Keratinocyte (primary cell): ENCODE results near the gene LRIG1. TPM values are rescaled to one million over a fixed set of nuclear protein-coding genes. Genes with fewer than 3 reads are reported as not detected.

Experiments used
- DNase-seq: peaks from one replicate; pipeline ENCODE4 v3.0.0-alpha.2; 2011; ENCODE audit warnings: low read depth, missing footprints, low spot score
- FAIRE-seq: peaks from 2 replicates; lab custom pipeline; 2011; peaks lifted over from hg19 to GRCh38; lab: Jason Lieb, UNC
- H2AFZ ChIP-seq: 2 replicates; pipeline ENCODE4 v1.6.0; 2012; ENCODE audit warnings: low read length, control low read depth, inconsistent platforms; ENCODE audit not compliant: control insufficient read depth
- H3K27ac ChIP-seq: 2 replicates; pipeline ENCODE4 v1.5.1; 2011; ENCODE audit warnings: low read length; ENCODE audit not compliant: control insufficient read depth, insufficient read depth
- H3K27me3 ChIP-seq: 3 replicates; pipeline ENCODE4 v1.6.0; 2011; ENCODE audit warnings: low read length; ENCODE audit not compliant: control insufficient read depth, insufficient read depth; ENCODE audit errors: extremely low read depth
- H3K36me3 ChIP-seq, 2 experiments: 2 replicates in 1 of 2; 3 replicates in 1 of 2; pipeline ENCODE4 v1.5.1; 2011; ENCODE audit warnings: low read length in 2 of 2, mild to moderate bottlenecking in 1 of 2; ENCODE audit not compliant: control insufficient read depth in 2 of 2, insufficient read depth in 2 of 2; ENCODE audit errors: extremely low read depth in 1 of 2
- H3K4me1 ChIP-seq: 3 replicates; pipeline ENCODE4 v1.5.1; 2011; ENCODE audit warnings: low read length; ENCODE audit not compliant: control insufficient read depth, insufficient read depth; ENCODE audit errors: extremely low read depth
- H3K4me2 ChIP-seq: 3 replicates; pipeline ENCODE4 v1.6.0; 2011; ENCODE audit warnings: low read depth, low read length; ENCODE audit not compliant: control insufficient read depth, insufficient read depth; ENCODE audit errors: extremely low read depth
- H3K4me3 ChIP-seq, 3 experiments: fragments of 200-600 bp in 1 of 3; sonication (generic) in 1 of 3; 2 replicates in 2 of 3; 3 replicates in 1 of 3; pipeline ENCODE4 v1.5.1; 2011 to 2016; ENCODE audit warnings: low read length in 3 of 3, mild to moderate bottlenecking in 3 of 3, control low read depth in 2 of 3, inconsistent platforms in 1 of 3, low read depth in 1 of 3, mixed read lengths in 1 of 3, mixed run types in 1 of 3, moderate library complexity in 1 of 3; ENCODE audit not compliant: control insufficient read depth in 2 of 3, insufficient read depth in 2 of 3; ENCODE audit errors: extremely low read depth in 1 of 3
- H3K79me2 ChIP-seq: 2 replicates; pipeline ENCODE4 v1.6.0; 2012; ENCODE audit warnings: low read length; ENCODE audit not compliant: control insufficient read depth, insufficient read depth
- H3K9ac ChIP-seq: 3 replicates; pipeline ENCODE4 v1.6.0; 2011; ENCODE audit warnings: low read length; ENCODE audit not compliant: control insufficient read depth, insufficient read depth; ENCODE audit errors: extremely low read depth
- H3K9me1 ChIP-seq: 3 replicates; pipeline ENCODE4 v1.6.0; 2011; ENCODE audit warnings: low read length; ENCODE audit not compliant: control insufficient read depth, insufficient read depth; ENCODE audit errors: extremely low read depth
- H3K9me3 ChIP-seq: 2 replicates; pipeline ENCODE4 v1.5.1; 2012; ENCODE audit warnings: low read depth, low read length; ENCODE audit not compliant: control insufficient read depth
- H4K20me1 ChIP-seq: 3 replicates; pipeline ENCODE4 v1.6.0; 2011; ENCODE audit warnings: low read length; ENCODE audit not compliant: control insufficient read depth, insufficient read depth; ENCODE audit errors: extremely low read depth
- EZH2 ChIP-seq: IDR thresholded peaks from one replicate; pipeline ENCODE4 v1.6.1; 2012; ENCODE audit warnings: inconsistent platforms, mild to moderate bottlenecking, low read length, moderate library complexity
- dilution Hi-C: fragments of 300-500 bp; cut with MboI; formaldehyde crosslinking; loops from one replicate; pipeline ENCODE4 v1.7.0; 2020; ENCODE audit warnings: low sequenced_read_pairs; ENCODE audit not compliant: extremely low pct_ligation_motif_present
- polyA plus RNA-seq, 5 experiments: library from polyadenylated mRNA; depleted of rRNA in 3 of 5; stranded (reverse) in 3 of 5; stranded (forward) in 1 of 5; unstranded in 1 of 5; fragments of >200 nt; gene quantifications; 1 replicate in 1 of 5; 2 replicates in 3 of 5; 3 replicates in 1 of 5; pipeline versions ENCODE4 v1.2.1 to v1.2.3, GENCODE V29; 2011 to 2012; ENCODE audit warnings: missing spikeins in 2 of 5, low read depth in 1 of 5, low replicate concordance in 1 of 5
- TF ChIP-seq, protein P1 (sequence below), 3 experiments: IDR thresholded peaks in 1 of 3; conservative IDR thresholded peaks in 1 of 3; optimal IDR thresholded peaks in 1 of 3; 2 replicates in 2 of 3; 3 replicates in 1 of 3; pipeline versions ENCODE3 to v1.5.1; 2011; ENCODE audit warnings: low read length in 3 of 3, mild to moderate bottlenecking in 3 of 3, moderate library complexity in 2 of 3, control low read depth in 1 of 3, inconsistent platforms in 1 of 3; ENCODE audit not compliant: insufficient read depth in 2 of 3; ENCODE audit errors: extremely low read depth in 1 of 3

Gene LRIG1
- polyA plus RNA-seq, 1 donor (not counting 4 experiments of a cell fraction or from before 2014, with no cell fraction given): 17.2 TPM

DNA sequence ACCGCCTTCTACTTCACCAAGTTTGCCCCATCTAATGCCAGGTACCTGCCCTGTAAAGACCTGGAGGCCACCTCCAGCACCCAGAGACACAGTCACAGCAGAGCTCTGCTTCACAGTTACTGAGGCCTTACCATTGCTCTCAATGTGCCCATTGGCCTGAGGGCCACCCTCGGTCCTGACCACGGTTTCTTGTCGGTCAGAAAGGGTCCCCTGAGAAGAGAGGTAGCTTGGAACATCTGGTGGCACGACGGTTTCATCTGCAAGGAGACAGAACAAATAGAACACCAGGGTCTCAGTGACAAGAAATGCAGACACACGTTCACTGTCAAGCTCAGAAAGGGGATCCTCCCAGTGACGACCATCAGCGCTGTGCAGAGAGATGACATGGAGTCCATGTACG, 118.7 kb downstream of the LRIG1 start:
- Histone ChIP-seq H3K36me3 (peaks cover 35 to 54% of the 10 kb centered on the region in 2 experiments), H3K4me2 (no peak overlapping the region), H2AFZ (no peak overlapping the region), H3K9me3 (no peaks in the 10 kb centered on the region), H3K27ac (no peak overlapping the region), H4K20me1 (no peaks in the 10 kb centered on the region), H3K4me3 (no peak overlapping the region), H3K9me1 (no peaks in the 10 kb centered on the region), H3K79me2 (no peaks in the 10 kb centered on the region), H3K9ac (no peak overlapping the region), H3K27me3 (no peaks in the 10 kb centered on the region), H3K4me1 (no peaks in the 10 kb centered on the region)
- dilution Hi-C loops: no loop called here
- DNase-seq (no peak), FAIRE-seq (no peak)
- no peak for TF ChIP-seq EZH2
- TF ChIP-seq, protein P1, sequence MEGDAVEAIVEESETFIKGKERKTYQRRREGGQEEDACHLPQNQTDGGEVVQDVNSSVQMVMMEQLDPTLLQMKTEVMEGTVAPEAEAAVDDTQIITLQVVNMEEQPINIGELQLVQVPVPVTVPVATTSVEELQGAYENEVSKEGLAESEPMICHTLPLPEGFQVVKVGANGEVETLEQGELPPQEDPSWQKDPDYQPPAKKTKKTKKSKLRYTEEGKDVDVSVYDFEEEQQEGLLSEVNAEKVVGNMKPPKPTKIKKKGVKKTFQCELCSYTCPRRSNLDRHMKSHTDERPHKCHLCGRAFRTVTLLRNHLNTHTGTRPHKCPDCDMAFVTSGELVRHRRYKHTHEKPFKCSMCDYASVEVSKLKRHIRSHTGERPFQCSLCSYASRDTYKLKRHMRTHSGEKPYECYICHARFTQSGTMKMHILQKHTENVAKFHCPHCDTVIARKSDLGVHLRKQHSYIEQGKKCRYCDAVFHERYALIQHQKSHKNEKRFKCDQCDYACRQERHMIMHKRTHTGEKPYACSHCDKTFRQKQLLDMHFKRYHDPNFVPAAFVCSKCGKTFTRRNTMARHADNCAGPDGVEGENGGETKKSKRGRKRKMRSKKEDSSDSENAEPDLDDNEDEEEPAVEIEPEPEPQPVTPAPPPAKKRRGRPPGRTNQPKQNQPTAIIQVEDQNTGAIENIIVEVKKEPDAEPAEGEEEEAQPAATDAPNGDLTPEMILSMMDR (optimal IDR thresholded peaks at IDR 0.05 in 1 of 3, IDR thresholded peaks at IDR 0.05 in 1 of 3, conservative IDR thresholded peaks at IDR 0.05 in 1 of 3; ENCODE audit: extremely low read depth in 1 of 3, insufficient read depth in 2 of 3, low read length in 3 of 3): no peak

DNA sequence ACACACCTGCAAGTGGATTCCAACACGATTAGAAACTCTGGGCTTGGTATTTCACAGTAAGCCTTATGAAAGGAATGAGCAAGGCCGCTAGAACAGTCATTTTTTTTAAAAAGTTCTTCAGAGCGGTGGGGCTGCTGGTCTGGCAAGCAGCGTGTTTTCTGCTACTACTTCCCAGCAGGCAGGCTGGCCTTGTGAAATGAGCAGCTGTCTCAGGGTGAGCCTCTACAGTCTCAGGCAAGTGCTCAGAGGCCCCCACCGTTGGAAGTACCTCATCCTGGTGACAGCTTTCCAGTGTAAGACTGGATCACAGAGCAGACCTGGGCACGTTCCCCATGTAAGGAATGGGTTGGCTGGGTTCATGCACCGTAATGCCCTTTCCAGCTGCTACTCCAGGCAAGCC, 119.2 kb downstream of the LRIG1 start:
- Histone ChIP-seq H3K27ac (no peak overlapping the region), H3K4me1 (no peaks in the 10 kb centered on the region), H3K27me3 (no peaks in the 10 kb centered on the region), H3K9me3 (no peaks in the 10 kb centered on the region), H4K20me1 (no peaks in the 10 kb centered on the region), H3K36me3 (peaks cover 35 to 51% of the 10 kb centered on the region in 2 experiments), H3K79me2 (no peaks in the 10 kb centered on the region), H3K9ac (no peak overlapping the region), H3K4me2 (no peak overlapping the region), H2AFZ (no peak overlapping the region), H3K9me1 (no peaks in the 10 kb centered on the region), H3K4me3 (no peak overlapping the region)
- TF ChIP-seq, protein P1 (optimal IDR thresholded peaks at IDR 0.05 in 1 of 3, IDR thresholded peaks at IDR 0.05 in 1 of 3, conservative IDR thresholded peaks at IDR 0.05 in 1 of 3; ENCODE audit: extremely low read depth in 1 of 3, insufficient read depth in 2 of 3, low read length in 3 of 3): no peak
- TF ChIP-seq EZH2: no peak
- FAIRE-seq (no peak), DNase-seq (no peak)
- dilution Hi-C loops: no loop called here
